ENCODE data around the gene SYT3. TPM values are rescaled to one million over a fixed set of nuclear protein-coding genes. Genes with fewer than 3 reads are reported as not detected.
A peak's percentile ranks its signal among the peaks of the same experiment; 100 is the strongest.

Gene SYT3
- total RNA-seq, 1 donor from 2014 or later = 0.38 TPM

DNA sequence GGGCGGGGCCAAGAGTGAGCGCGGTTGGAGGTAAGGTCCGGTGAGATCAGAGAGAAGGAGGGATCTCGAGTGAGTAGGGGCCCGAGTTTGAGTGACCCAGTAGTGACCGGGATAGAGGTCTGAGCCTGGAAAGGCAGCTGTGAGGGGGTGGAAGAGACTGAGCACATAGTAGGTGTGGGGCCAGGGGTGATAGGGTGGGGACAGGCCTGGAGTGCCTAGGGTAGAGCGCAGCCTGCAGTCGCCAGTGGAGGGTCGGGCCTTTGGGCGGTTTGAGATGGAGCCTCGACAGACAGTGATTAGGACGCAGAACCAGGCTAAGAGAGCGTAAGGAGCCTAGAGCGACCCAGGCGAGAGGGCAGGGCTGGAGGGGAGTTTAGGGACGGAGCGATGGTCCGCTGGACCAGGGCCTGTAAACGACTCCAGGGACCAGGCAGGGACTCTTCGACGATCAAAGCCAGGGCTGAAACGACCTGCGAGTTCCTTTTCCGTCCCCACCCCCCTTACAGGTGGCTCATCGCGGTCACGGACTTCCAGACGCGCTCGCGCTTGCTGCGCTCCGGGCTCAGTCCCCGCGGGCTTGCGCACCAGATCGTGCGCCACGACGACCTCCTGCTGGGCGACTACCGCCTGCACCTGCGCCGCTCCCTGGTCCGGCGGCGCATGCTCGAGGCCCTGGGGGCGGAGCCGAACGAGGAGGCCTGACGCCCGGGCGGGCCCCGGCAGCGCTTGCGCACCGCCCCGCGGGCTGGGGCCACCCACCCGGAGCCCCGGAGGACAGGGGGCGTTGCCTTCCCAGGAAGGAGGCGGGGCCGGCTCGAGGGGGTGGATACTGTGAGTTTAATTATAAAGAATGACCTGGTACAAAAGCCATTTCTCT is 19.0 kb upstream of the SYT3 start:
- Mint-ChIP-seq H3K9me3 (ENCODE audit: unreplicated experiment) (peaks cover 4% of the 10 kb centered on the region), H3K4me1 (ENCODE audit: unreplicated experiment) (peaks cover 13% of the 10 kb centered on the region), H3K27me3 (ENCODE audit: unreplicated experiment) (peaks cover 14% of the 10 kb centered on the region), H3K4me3 (ENCODE audit: unreplicated experiment) (peak overlapping the region; percentile 76), H3K27ac (ENCODE audit: unreplicated experiment) (peak overlapping the region; percentile 71), H3K36me3 (ENCODE audit: unreplicated experiment) (no peaks in the 10 kb centered on the region)
- TF ChIP-seq CTCF (IDR thresholded peaks at IDR 0.05) = no peak
- no peak for DNase-seq (ENCODE audit: extremely low spot score, unreplicated experiment)

- Mint-ChIP-seq H3K4me1 (ENCODE audit: unreplicated experiment) (peaks cover 13% of the 10 kb centered on the region), H3K36me3 (ENCODE audit: unreplicated experiment) (no peaks in the 10 kb centered on the region), H3K4me3 (ENCODE audit: unreplicated experiment) (peak overlapping the region; percentile 76), H3K27me3 (ENCODE audit: unreplicated experiment) (peaks cover 14% of the 10 kb centered on the region), H3K27ac (ENCODE audit: unreplicated experiment) (peak overlapping the region; percentile 71), H3K9me3 (ENCODE audit: unreplicated experiment) (peaks cover 4% of the 10 kb centered on the region)
- DNase-seq (ENCODE audit: extremely low spot score, unreplicated experiment) = no peak
- TF ChIP-seq CTCF (IDR thresholded peaks at IDR 0.05) = no peak
Measured at GRCh38 chr19:50657712-50658440, 18.2 kb upstream of the SYT3 start.

- Mint-ChIP-seq H3K36me3 (ENCODE audit: unreplicated experiment) (no peaks in the 10 kb centered on the region), H3K4me1 (ENCODE audit: unreplicated experiment) (peaks cover 13% of the 10 kb centered on the region), H3K4me3 (ENCODE audit: unreplicated experiment) (peak overlapping the region; percentile 76), H3K27ac (ENCODE audit: unreplicated experiment) (no peak overlapping the region), H3K9me3 (ENCODE audit: unreplicated experiment) (peaks cover 4% of the 10 kb centered on the region), H3K27me3 (ENCODE audit: unreplicated experiment) (peaks cover 14% of the 10 kb centered on the region)
- no peak for TF ChIP-seq CTCF (IDR thresholded peaks at IDR 0.05)
- DNase-seq (ENCODE audit: extremely low spot score, unreplicated experiment) = no peak
Measured at GRCh38 chr19:50657222-50657669, 17.6 kb upstream of the SYT3 start.

DNA sequence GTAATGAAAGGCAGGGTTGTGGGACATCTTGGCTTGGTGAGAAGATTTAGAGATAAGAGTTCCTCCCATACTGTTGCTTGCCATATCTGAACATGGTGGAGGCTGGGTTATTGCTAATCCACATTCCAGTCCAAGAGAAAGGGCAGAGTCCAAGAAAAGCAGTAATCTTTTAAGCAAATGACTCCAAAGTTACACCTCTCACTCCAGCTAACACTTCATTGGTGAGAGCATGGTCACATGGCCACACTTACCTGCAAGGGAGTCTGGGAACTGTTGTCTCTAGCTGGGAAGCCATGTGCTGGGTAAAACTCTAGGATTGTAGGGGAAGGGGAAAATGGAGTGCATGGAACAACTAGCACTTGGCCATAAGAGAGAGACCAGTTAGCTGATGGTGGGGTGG is 15.2 kb upstream of the SYT3 start:
- peaks cover 8% of the 10 kb centered on the region for H3K27me3 Mint-ChIP-seq (ENCODE audit: unreplicated experiment)
- no peak for DNase-seq (ENCODE audit: extremely low spot score, unreplicated experiment)
- peaks cover 4% of the 10 kb centered on the region for H3K9me3 Mint-ChIP-seq (ENCODE audit: unreplicated experiment)
- no peak overlapping the region for H3K4me3 Mint-ChIP-seq (ENCODE audit: unreplicated experiment)
- no peak overlapping the region for H3K27ac Mint-ChIP-seq (ENCODE audit: unreplicated experiment)
- no peak for TF ChIP-seq CTCF (IDR thresholded peaks at IDR 0.05)
- H3K36me3 Mint-ChIP-seq (ENCODE audit: unreplicated experiment) = no peaks in the 10 kb centered on the region
- peaks cover 13% of the 10 kb centered on the region for H3K4me1 Mint-ChIP-seq (ENCODE audit: unreplicated experiment)

GRCh38 chr19:50652722-50653121 is 13.0 kb upstream of the SYT3 start:
- Mint-ChIP-seq H3K4me3 (ENCODE audit: unreplicated experiment) (no peak overlapping the region), H3K9me3 (ENCODE audit: unreplicated experiment) (peaks cover 4% of the 10 kb centered on the region), H3K27me3 (ENCODE audit: unreplicated experiment) (peaks cover 3% of the 10 kb centered on the region), H3K4me1 (ENCODE audit: unreplicated experiment) (peaks cover 3% of the 10 kb centered on the region), H3K27ac (ENCODE audit: unreplicated experiment) (no peak overlapping the region), H3K36me3 (ENCODE audit: unreplicated experiment) (no peaks in the 10 kb centered on the region)
- no peak for DNase-seq (ENCODE audit: extremely low spot score, unreplicated experiment)
- TF ChIP-seq CTCF (IDR thresholded peaks at IDR 0.05) = no peak
